Cardiac muscle cell (in vitro differentiated cells and primary cell): ENCODE measurements around the gene EMILIN1. TPM values are rescaled to one million over a fixed set of nuclear protein-coding genes. Genes with fewer than 3 reads are reported as not detected.

Experiments used
- DNase-seq, 2 donors: peaks; one replicate each; pipeline versions ENCODE4 v3.0.0 to v3.0.0-alpha.2; 2010 to 2017; ENCODE audit warnings: low read depth in 1 of 2, low spot score in 1 of 2
- H3K27ac ChIP-seq: fragments of 200-600 bp; sonication (generic); 2 replicates; pipeline ENCODE4 v1.5.1; 2016
- H3K27me3 ChIP-seq: fragments of 200-600 bp; sonication (generic); 2 replicates; pipeline ENCODE4 v1.6.0; 2016; ENCODE audit warnings: control low read depth
- H3K36me3 ChIP-seq: fragments of 200-600 bp; sonication (generic); 2 replicates; pipeline ENCODE4 v1.5.1; 2016; ENCODE audit warnings: control low read depth
- H3K4me1 ChIP-seq: fragments of 200-600 bp; sonication (generic); 2 replicates; pipeline ENCODE4 v1.8.1; 2017; ENCODE audit warnings: low read depth, mild to moderate bottlenecking, mixed run types
- H3K4me3 ChIP-seq: fragments of 200-600 bp; sonication (generic); 2 replicates; pipeline ENCODE4 v1.5.1; 2016; ENCODE audit warnings: mild to moderate bottlenecking
- H3K9me3 ChIP-seq: fragments of 200-600 bp; sonication (generic); 2 replicates; pipeline ENCODE4 v1.5.1; 2017; ENCODE audit warnings: low read depth, mild to moderate bottlenecking, control low read depth
- CTCF ChIP-seq: IDR thresholded peaks from 2 replicates; pipeline ENCODE4 v1.5.1; 2012; ENCODE audit warnings: low read depth, mild to moderate bottlenecking, low read length
- polyA plus RNA-seq: library from polyadenylated mRNA; unstranded; fragments of >200 nt; fragmentation: Nextera tagmentation; extraction: Ambion mirVana; gene quantifications from 2 replicates; pipeline ENCODE4 v1.2.1, GENCODE V29; 2016
- total RNA-seq: library from RNA; depleted of rRNA; stranded (reverse); fragments of >200 nt; gene quantifications from 2 replicates; pipeline ENCODE4 v1.2.3, GENCODE V29; 2016

EMILIN1 gene
- total and polyA plus RNA-seq, 2 experiments from 2014 or later, result 15.6 to 18.5 TPM

GRCh38 chr2:27050996-27051901, 27.2 kb upstream of the EMILIN1 start, which contains the start of gene AGBL5:
TSS of gene AGBL5 (plus strand) at chr2:27051668. CDS start at chr2:27052959, 1,291 bp downstream.
- Histone ChIP-seq H3K4me1 (peaks cover 9% of the 10 kb centered on the region), H3K9me3 (no peaks in the 10 kb centered on the region), H3K27me3 (no peaks in the 10 kb centered on the region), H3K4me3 (peak within 1 kb of the TSS; percentile 97), H3K36me3 (peaks cover 27% of the 10 kb centered on the region), H3K27ac (peak within 1 kb of the TSS; percentile 96)
- no peak for TF ChIP-seq CTCF
- DNase-seq, result peak; percentile 93 to 94

DNA sequence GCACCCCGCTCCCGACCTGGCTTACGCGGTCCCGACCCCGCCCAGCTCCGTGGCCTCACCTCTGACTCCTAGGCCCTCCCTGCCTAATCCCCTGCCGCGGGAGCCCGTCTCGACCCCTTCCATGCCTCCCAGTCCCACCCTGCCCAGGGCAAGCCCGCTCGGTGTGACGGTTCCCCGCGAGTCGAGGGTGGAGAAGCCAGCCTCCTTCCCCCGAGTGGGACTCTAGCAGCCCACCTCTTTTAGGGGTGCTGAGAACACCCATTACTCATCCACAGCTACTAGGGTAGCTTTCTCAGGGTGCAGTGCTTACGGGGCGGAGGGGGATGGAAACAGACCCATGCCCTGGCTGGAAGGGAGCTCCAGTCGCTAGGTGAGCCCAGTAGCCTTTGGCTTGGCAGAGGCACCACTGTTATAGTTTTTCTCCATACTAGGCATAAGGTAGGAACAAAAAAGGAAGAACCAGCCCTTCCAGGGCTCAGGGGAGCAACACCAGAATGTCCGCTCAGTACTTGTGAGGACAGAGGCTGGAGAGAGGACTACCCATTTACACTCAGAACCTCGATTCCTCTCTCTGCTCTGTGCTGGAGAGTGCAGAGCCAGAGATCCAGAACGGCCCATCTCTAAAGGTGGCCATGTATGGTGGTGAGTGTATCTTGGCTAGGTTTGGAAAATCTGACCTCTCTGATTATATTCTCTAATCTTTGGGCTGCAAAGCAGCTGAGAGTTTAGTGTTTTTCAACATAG, 26.3 kb upstream of the EMILIN1 start:
- H3K36me3 ChIP-seq, result peaks cover 33% of the 10 kb centered on the region
- peak in 1 of 2 donors; percentile 28 for DNase-seq
- no peaks in the 10 kb centered on the region for H3K9me3 ChIP-seq
- peak overlapping the region; percentile 96 for H3K27ac ChIP-seq
- H3K27me3 ChIP-seq, result no peaks in the 10 kb centered on the region
- peak overlapping the region; percentile 97 for H3K4me3 ChIP-seq
- no peak for TF ChIP-seq CTCF
- H3K4me1 ChIP-seq, result peaks cover 9% of the 10 kb centered on the region

DNA sequence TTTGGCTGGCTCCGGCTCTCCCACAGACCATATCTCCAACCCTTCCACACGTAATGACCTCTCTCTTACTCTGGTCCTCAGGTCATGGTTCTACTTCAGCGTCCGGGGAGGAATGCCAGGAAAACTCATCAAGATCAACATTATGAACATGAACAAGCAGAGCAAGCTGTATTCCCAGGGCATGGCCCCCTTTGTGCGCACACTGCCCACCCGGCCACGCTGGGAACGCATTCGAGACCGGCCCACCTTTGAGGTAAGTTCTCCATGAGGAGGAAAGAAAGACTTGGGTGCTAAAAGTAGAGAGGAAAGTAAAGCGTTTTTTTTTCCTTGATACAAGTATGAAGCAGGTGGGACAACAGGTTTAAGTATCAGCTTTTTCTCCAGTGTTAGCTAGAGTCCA, 25.1 kb upstream of the EMILIN1 start:
- Histone ChIP-seq H3K9me3 (no peaks in the 10 kb centered on the region), H3K27me3 (no peaks in the 10 kb centered on the region), H3K4me1 (peaks cover 9% of the 10 kb centered on the region), H3K36me3 (peaks cover 40% of the 10 kb centered on the region), H3K4me3 (no peak overlapping the region), H3K27ac (no peak overlapping the region)
- no peak for TF ChIP-seq CTCF
- no peak for DNase-seq

- Histone ChIP-seq H3K36me3 (peaks cover 41% of the 10 kb centered on the region), H3K27ac (no peak overlapping the region), H3K9me3 (no peaks in the 10 kb centered on the region), H3K27me3 (no peaks in the 10 kb centered on the region), H3K4me1 (peaks cover 9% of the 10 kb centered on the region), H3K4me3 (no peak overlapping the region)
- TF ChIP-seq CTCF, result no peak
- no peak for DNase-seq
Measured at GRCh38 chr2:27053776-27054175, 24.6 kb upstream of the EMILIN1 start.

DNA sequence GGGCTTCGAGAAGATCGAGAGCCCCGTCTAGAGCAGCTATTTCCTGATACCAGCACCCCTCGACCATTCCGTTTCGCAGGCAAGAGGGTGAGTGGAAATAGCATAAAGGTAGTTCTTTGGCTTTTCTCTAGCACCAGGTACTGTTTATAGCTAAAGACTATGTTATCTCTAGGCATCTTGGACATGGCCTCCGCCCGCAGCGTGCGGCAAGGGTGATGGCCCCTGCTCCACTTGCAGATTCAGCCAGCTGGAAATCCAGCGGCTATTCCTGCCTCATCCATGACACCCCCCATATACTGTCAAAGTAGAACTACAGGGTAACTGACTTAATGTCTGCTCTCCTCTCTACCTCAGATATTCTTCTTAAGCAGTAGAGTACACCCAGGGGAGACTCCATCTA, 23.7 kb upstream of the EMILIN1 start:
- no peak for DNase-seq
- no peaks in the 10 kb centered on the region for H3K27me3 ChIP-seq
- peaks cover 41% of the 10 kb centered on the region for H3K36me3 ChIP-seq
- no peaks in the 10 kb centered on the region for H3K9me3 ChIP-seq
- no peak overlapping the region for H3K27ac ChIP-seq
- TF ChIP-seq CTCF, result no peak
- H3K4me3 ChIP-seq, result no peak overlapping the region
- peaks cover 3% of the 10 kb centered on the region for H3K4me1 ChIP-seq
